NB4 (cell line): ENCODE measurements around the gene PSMB11.

Source experiments
- DNase-seq: peaks from one replicate; pipeline ENCODE4 v3.0.0; 2010; ENCODE audit warnings: low read depth
- H3K4me3 ChIP-seq: one replicate; pipeline ENCODE4 v1.5.1; 2011; ENCODE audit warnings: mild to moderate bottlenecking, low read depth, low read length, moderate library complexity
- MAX ChIP-seq: IDR thresholded peaks from 2 replicates; pipeline ENCODE4 v1.6.1; 2011; ENCODE audit warnings: low read depth, low read length
- MYC ChIP-seq: IDR thresholded peaks from 2 replicates; pipeline ENCODE4 v1.6.1; 2011; ENCODE audit warnings: low read depth, low read length
- POLR2A ChIP-seq: IDR thresholded peaks from 2 replicates; pipeline ENCODE4 v1.6.1; 2011; ENCODE audit warnings: mild to moderate bottlenecking; ENCODE audit not compliant: insufficient read length; ENCODE audit errors: extremely low read depth
- TF ChIP-seq, protein P1 (sequence below): IDR thresholded peaks from one replicate; pipeline ENCODE4 v1.5.1; 2012; ENCODE audit warnings: low read depth, low read length

Gene PSMB11

DNA sequence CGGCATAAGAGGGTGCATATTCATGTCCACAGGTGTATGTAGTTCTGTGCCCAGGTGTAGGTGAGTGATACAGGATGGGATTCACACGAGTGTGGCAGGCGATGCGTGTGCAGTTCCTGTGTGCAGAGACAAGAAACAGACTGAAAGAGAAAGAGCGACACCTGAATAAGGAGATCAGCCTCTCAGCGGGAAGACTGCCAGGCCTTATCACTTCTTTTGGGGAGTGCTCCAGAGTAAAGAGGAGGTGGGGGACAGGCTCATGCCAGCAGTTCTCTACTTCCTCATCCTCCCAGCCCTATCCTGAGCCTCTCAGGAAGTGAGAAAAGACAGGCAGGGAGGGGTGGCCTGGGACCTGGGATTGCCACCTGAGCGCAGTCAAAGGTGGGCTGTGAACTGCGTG, 2.8 kb downstream of the PSMB11 start:
- TF ChIP-seq, protein P1, sequence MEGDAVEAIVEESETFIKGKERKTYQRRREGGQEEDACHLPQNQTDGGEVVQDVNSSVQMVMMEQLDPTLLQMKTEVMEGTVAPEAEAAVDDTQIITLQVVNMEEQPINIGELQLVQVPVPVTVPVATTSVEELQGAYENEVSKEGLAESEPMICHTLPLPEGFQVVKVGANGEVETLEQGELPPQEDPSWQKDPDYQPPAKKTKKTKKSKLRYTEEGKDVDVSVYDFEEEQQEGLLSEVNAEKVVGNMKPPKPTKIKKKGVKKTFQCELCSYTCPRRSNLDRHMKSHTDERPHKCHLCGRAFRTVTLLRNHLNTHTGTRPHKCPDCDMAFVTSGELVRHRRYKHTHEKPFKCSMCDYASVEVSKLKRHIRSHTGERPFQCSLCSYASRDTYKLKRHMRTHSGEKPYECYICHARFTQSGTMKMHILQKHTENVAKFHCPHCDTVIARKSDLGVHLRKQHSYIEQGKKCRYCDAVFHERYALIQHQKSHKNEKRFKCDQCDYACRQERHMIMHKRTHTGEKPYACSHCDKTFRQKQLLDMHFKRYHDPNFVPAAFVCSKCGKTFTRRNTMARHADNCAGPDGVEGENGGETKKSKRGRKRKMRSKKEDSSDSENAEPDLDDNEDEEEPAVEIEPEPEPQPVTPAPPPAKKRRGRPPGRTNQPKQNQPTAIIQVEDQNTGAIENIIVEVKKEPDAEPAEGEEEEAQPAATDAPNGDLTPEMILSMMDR: no peak
- TF ChIP-seq MYC (no peak), MAX (no peak), POLR2A (no peak)
- H3K4me3 ChIP-seq: no peak overlapping the region
- DNase-seq: no peak

- no peak for DNase-seq
- no peak overlapping the region for H3K4me3 ChIP-seq
- TF ChIP-seq, protein P1: no peak
- TF ChIP-seq POLR2A: no peak
- no peak for TF ChIP-seq MYC
- TF ChIP-seq MAX: no peak
Observed at GRCh38 chr14:23045419-23046357, 3.7 kb downstream of the PSMB11 start.

- no peak overlapping the region for H3K4me3 ChIP-seq
- DNase-seq: no peak
- no peak for TF ChIP-seq POLR2A
- TF ChIP-seq, protein P1: no peak
- TF ChIP-seq MYC: no peak
- TF ChIP-seq MAX: no peak
Observed at GRCh38 chr14:23047034-23047634, 5.1 kb downstream of the PSMB11 start.

GRCh38 chr14:23047751-23048693, 6.0 kb downstream of the PSMB11 start:
- DNase-seq: no peak
- H3K4me3 ChIP-seq: no peak overlapping the region
- TF ChIP-seq MAX (no peak), MYC (no peak), POLR2A (no peak)
- TF ChIP-seq, protein P1: no peak

DNA sequence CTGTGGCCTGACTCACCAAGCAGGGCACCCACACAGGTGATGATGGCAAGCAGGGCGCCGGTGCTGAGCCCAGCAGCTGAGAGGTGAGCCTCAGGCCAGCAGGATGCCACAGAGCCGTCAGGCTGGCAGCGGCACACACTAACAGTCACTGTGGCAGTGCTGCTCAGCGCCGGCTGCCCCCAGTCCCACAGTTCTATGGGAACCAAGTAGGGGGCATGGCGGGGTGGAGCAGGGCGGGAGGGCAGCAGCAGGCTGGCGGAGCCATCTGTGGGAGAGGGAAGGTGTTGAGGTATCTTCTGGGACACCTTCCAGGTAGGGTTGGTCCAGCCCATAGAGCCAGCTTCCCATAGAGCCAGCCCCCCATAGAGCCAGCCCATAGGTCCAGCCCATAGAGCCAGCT, 7.0 kb downstream of the PSMB11 start:
- H3K4me3 ChIP-seq: no peak overlapping the region
- no peak for DNase-seq
- TF ChIP-seq MYC (no peak), MAX (no peak), POLR2A (no peak)
- TF ChIP-seq, protein P1: no peak
